GM21737 (cell line): ENCODE results near the gene NPC1L1.
"Not testable (repeated sequence)": the region's sequence is repeated elsewhere in the genome, so short reads cannot be mapped to it uniquely, and the experiment has no call there.

Experiments
- ATAC-seq: cut with Tn5 transposase; IDR thresholded peaks from one replicate; pipeline ENCODE4 v1.9.1; 2021; ENCODE audit warnings: mild to moderate bottlenecking, moderate library complexity; ENCODE audit not compliant: unreplicated experiment

Gene NPC1L1

DNA sequence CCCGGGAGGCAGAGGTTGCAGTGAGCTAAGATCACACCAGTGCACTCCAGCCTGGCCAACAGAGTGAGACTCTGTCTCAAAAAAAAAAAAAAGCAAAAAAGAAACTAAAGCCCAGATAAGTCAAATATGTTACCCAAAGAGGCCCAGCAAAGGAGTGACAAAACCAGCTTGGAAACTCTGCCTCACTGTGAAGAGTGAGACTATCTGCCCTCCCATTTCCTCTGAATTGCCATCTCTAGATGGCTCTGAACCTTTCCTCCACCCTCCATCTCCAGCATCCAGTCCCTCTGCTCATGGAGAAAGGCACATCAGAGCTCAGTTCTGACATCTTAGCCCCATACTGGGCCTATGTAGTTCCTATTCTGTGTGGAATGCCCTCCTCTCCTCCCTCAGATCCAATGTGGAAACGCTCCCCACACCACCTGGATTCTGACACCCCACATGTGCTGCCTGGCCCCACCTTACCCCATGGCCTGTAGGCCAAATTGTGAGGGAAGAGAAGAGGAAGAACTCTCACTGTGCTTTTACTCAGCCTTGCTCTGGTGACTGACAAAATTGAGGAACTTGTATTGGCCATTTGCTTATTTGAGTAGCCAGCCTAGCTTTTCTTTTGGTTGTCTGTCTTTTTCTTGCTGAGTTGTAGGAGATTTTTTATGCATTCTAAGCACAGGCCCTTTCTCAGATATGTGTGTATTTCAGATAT is 32.7 kb downstream of the NPC1L1 start:
- ATAC-seq, result no peak

DNA sequence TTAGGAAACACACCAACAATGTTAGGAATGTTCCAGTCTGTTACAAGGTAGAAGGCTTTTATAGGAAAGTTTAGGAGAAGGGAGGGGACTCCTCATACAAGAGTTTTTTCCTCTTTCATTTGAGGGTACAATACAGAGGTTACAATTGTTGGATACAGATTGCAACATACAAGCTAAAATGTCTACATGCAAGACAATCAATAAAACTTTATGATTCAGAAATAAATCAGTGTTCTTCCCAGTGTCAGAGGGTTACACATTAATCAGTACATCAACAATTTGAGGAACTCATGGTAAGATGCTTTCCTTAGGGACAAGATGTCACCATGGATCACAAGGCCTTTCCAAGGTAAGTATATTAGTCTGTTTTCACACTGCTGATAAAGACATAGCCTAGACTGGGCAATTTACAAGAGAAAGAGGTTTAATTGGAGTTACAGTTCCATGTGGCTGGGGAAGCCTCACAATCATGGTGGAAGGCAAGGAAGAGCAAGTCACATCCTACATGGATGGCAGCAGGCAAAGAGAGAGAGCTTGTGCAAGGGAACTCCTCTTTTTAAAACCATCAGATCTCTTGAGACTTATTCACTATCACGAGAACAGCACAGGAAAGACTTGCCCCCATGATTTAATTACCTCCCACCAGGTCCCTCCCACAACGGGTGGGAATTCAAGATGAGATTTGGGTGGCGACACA is 34.4 kb downstream of the NPC1L1 start:
- ATAC-seq, result not testable (repeated sequence)

DNA sequence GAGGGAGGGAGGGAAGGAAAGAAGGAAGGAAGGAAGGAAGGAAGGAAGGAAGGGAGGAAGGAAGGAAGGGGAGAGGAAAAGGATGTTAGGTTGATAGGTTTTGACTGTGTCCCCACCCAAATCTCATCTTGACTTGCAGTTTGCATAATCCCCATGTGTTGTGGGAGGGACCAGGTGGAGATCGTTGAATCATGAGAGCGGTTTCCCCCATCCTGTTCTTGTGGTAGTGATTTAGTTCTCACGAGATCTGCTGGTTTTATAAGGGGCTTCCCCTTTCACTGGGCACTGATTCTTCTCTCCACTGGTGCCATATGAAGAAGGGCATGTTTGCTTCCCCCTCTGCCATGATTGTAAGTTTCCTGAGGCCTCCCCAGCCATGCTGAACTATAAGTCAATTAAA is 35.5 kb downstream of the NPC1L1 start:
- no peak for ATAC-seq

DNA sequence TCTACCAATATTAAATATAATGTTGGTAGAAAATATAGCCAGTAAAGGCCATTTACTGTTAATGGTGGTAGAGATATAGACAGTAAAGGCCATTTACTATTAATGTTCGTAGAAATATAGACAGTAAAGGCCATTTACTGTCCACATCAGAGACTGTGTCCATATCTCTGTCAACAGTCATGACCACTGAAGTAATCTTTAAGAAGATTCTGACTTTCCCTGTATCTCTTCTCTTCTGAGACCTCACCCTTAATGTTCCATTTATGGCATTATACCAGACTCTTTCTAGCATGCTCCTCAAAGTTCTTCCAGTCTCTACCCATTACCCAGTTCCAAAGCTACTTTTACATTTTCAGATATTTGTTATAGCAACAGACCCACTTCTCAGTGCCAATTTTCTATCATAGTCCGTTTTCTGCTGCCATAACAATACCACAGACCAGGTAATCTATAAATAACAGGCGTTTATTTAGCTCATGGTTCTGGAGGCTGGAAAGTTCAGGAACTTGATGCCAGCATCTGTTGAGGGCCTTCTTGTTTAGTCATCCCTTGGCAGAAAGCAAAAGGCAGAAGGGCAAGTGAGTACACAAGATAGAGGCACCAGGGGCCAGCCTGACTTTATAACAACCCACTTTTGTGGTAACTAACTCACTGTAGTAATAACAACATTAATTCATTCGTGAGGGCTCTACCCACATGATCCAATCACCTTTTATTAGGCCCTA is 42.7 kb downstream of the NPC1L1 start:
- ATAC-seq, result no peak

DNA sequence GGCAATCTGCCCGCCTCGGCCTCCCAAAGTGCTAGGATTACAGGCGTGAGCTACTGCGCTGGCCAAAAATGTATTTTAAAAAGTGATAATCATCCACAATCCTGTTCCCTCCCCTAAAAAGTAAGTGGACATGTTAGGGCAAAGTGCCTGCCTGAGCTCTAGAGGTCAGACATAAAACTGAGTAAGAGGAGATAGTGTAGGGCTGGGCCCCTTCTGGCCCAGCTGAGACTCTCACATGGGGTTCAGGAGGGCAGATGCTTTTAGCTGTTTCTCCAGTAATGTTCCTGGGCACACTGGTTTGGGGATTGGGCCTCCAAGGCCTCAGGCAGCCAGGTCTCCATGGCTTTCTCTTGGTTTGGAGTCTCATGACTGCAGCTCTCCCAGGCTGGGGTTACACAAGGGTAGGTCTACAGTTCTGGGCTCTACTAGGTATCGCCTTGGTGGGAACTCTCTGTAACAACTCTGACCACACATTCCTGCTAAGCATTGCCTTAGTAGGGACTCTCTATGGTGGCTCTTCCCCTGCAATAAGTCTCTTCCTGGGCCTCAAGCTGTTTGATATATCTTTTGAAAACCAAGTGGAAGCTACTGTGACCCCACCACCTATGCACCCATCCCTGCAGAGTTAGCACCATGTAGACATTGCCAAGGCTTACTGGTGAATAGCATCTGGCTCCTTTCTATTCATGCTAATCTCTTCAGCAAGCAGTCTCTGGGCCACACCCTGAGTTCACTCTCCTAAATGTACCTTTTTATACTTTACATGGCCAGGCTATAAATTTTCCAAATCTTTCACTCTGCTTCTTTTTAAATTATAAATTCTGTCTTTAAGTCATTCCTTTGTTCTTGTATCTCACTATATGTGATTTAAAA is 43.7 kb downstream of the NPC1L1 start:
- ATAC-seq, result no peak

DNA sequence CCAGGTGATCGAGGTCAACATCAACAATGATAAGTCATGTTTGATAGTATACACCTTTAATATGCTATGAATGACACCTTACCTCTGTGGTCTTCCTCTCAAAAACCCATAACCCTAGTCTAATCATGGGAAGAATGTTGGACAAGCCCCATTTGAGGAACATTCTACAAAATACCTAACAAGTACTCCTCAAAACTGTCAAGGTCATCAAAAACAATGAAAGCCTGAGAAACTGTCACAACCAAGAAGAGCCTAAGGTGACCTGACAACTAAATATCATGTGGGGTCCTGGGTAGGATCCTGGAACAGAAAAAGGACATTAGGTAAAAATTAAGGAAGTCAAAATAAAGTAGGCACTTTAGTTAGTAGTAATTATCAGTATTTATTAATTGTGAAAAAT is 44.7 kb downstream of the NPC1L1 start:
- no peak for ATAC-seq

DNA sequence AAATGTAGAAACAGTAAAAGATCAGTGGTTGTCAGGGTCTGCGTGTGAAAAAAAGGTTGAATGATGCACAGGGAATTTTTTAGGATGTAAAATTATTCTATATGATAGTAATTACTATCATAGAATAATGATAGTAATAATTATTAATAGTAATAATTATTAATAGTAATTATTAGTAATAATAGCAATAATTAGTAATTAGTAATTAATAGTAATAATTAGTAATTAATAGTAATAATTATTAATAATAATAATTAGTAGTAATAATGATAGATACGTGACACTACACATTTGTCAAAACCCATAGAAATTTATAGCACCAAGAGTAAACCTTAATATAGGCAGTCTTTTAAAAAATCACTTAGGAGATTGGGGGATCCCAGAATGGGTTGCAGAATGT is 46.2 kb downstream of the NPC1L1 start:
- ATAC-seq, result no peak

DNA sequence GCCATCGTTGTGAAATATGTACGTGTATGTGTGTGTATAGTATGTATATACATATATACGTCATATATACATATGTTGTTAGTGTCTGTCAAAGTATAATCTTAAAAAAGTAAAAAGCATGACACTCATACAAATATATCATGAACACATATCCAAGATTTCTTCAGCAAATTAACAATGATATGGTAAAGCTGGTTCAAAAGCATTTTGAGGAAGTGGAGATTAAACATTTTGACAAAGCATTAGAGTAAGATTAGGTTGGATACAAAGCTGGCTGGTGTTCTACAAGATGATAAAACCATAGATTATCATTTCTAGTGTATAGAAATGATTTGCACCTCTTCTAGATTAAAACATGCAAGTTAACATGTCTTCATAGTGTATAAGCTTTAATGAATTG is 49.9 kb downstream of the NPC1L1 start:
- ATAC-seq, result no peak

DNA sequence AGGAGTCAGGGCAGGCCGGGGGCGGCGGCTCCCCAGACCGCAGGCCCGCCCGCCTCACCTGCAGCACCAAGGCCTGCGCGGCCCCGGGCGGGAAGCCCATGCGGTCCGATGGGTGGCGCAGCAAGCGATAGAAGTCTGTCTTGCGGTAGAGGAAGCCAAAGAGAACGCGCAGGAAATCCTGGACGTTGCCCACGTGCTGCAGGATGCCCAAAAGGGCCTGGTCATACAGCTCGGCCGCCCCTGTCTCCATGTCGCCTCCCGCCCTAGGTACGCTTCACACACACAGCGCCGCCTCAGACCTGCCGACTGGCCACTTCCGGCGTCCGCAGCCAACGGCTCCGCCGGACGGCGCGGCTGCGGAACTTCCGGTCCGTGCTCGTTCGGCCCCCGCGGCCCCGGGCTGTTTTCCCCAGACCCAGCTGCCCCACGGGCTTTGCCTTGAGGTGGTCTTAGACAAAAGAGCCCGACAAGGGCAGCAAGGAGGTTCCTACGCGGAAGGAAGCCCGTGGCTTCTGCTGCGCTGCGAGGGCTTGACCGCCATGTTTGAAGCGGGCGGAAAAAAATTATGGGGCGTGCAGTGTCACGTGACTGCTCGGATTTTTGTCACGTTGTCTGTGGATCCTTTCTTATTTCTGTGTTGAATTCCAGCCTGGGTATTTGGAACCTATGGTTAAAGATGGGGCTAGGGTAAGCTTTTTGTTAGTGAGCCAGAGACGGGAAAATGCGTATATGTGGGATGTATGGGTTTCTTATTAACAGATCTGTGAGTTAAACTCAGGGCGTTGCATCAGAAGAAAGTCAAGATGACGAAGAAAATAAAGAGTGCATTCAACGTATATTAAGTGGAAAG is 50.6 kb downstream of the NPC1L1 start, which contains the start of gene NUDCD3:
Gene NUDCD3 (minus strand): TSS at position 308 of the 850 bp plus-strand sequence. CDS start 58 bp downstream, at position 250.
- ATAC-seq, result peak; percentile 86

DNA sequence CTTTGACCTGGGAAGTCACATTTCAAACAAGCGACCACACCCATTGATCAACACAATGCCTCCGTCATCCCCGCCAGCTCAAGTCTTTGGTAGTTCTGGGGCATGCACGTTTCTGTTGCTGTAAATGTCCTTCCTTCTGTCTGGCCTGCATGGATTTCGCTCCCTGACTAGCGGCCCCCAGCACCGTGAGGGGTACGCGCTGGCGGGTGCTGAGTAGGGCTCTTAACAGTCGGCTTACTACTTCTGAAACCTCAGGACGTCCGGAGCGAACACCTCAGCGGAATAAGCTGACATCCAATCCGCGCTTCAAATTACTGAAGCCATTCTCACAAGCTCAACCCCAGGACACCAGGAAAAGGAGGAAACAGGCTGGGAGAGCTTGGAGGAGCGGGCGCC is 51.2 kb downstream of the NPC1L1 start:
- peak; percentile 24 for ATAC-seq

DNA sequence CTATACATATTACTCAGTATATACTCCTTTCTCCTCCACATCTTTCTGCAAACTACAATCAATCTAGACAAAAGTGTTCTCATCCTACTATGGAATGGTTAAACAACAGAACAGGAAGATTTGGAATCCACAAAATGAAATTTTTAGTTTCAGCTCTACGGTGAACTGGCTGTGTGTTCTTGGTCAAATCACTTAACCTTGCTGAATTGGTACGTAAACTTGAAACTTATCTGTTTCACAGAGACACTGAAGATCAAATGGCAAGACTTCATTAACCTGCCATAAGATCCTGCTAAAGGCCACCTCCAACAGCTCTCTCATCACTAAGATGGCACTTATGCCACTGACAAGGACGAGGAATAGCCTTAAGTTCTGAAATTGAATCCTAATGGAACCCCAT is 52.2 kb downstream of the NPC1L1 start:
- no peak for ATAC-seq

DNA sequence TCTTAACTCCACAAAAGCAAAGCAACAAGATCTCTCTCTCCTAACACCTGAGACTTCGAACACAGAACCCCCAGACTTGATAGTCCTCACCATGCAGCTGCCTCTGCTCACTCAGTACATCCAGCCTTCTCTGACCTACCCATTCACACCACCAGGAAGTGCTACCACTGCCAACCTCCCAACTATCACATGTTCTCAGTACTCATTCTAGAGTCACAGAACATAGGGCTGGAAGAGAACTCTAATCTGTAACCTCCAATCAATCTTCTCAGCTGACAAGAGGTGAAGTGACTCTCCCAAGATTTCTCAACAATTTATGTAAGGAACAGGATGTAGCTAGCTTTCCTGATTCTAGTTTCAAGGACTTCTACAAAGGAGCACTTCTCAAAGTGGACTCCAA is 54.4 kb downstream of the NPC1L1 start:
- ATAC-seq, result no peak

DNA sequence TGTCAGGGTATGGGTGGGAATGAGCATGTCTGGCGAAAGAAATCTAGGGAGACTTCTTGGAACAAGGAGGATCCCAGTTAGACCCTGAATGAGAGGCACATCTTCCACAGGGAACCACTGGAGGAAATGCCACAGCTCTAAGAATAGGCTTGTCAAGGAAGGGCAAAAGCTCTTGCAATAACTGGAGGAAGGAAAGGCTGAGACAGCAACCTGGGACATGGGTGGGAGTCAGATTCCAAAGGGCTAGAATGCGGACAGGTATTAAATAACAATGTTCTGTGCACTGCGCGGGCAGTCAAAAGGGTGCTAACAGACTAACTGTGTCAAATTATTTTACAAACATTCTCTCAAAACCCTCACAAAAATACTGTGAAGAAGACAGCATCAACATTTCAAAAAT is 55.1 kb downstream of the NPC1L1 start:
- ATAC-seq, result no peak

DNA sequence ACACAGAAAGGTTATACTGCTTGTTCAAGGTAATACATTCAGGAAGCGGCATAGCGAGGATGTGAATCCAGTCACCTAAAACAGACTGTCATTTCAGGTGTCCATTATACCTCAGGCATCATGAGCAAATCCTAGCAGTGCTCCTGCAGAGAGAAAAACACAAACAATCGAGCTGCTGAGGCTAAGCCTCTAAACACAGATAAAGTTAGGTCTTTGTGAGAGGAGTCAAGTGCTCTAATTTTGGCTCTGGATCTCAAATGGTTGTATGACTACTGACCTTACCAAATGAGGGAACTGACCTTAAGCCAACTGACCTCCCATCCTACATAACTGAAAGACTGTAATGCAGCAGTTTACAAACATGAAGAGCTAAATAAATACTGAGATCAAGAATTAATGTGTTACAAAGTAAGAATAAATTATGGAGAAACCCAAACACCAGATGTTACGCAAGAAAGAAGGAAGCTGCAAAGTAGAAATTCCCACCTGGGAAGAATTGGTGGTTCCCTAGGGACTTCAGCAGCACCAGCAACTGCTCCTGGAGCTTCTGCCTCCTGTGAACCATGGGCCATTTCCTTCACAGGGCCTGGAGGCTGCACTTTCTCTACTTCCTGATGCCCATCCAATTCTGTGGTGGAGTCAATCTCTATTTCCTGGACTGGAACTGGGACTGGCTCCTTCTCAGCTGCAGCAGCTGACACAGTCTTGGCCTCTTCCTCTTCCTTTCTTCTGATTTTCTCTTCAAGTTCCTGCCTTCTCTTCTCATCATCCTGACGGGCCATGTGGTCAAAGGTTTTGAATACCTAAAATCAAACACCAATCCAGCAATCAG is 56.4 kb downstream of the NPC1L1 start:
- no peak for ATAC-seq

DNA sequence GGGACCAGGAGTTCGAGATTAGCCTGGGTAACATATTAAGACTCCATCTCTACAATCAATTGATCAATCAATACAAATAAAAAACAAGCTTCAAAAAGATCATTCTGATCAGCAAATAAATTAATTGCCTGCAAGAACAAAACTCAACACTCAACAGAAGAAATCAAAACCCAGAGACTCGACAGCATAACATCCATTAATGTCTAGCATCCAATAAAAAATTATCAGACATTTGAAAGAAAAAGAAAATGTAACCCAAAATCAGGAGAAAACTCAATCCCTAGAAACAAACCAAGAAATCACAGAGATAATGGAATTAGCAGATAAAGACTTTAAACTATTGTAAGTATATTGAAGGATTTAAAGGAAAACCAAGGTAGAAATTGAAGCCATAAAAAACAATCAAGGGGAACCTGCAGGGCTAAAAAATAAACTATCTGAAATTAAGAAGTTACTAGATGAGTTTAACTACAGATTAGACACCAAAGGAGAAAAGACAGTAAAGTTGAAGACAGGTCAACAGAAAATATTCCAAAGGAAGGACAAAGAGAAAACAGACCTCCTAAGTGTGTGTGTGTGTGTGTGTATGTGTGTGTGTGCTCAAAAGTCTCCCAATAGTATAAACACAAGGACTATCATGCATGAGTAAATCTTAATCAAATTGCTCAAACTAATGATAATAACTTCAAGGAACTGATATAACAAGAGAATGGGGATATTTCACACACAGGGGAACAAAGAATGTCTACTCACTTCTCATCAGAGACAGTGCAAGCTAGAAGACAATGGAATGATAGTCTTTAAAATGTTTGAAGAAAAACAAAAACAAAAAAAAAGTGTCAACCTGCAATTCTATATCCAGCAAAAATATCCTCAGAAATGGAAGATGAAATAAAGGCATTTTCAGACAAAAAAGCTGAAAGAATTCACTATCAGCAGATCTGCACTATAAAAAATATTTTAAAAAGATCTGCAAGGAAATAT is 58.3 kb downstream of the NPC1L1 start:
- no peak for ATAC-seq

DNA sequence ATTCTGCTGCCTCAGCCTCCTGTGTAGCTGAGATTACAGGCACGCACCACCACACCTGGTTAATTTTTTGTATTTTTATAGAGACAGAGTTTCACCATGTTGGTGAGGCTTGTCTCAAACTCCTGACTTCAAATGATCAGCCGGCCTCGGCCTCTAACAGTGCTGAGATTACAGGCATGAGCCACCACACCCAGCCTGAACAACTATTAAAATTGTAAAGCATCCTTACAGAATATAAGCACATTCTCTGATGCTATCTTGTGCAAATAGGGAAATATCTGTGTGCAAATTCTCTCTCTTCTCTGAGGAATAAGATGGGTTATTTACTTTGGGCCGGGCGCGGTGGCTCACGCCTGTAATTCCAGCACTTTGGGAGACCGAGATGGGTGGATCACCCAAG is 63.2 kb downstream of the NPC1L1 start:
- no peak for ATAC-seq

DNA sequence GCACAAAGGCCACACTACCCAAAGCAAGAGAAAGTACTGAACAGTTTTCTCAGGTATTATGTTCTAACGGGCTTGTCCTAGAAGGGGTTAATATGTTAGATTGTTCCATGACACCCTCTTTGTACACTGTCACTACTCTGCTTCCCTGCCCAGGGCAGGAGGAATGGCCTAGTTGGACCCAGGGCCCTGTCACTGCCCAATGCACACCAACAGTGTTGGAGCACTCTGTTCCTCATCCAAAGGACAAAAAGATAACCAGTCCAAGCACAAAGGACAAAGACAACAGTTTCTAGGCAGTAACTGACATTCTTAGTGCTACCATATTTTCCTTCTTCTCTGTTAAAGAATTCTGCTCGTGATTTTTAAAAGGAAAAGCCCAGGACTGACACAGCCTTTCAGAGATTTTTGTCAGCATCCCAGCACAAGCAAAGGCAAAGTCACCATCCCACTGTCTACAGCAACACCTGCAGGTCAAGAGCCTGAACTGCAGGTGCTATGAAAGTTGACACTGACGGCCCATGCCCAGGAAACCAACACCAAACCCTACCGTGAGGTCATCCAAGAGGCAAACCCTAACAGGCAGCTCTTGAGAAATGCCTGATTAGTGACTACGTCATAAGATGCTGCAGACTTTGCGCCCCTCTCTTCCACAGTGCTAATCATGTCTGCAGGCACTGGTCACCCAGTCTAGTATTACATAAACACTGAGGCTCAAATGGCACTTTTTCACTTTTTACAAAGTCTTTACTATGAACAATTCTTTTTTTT is 63.9 kb downstream of the NPC1L1 start:
- peak; percentile 68 for ATAC-seq
